ENCODE data around the gene TRNP1. TPM values are rescaled to one million over a fixed set of nuclear protein-coding genes. Genes with fewer than 3 reads are reported as not detected.

TRNP1 gene
- total RNA-seq, 4 donors from 2014 or later: 33.6 to 50.3 (median 41.5) TPM

DNA sequence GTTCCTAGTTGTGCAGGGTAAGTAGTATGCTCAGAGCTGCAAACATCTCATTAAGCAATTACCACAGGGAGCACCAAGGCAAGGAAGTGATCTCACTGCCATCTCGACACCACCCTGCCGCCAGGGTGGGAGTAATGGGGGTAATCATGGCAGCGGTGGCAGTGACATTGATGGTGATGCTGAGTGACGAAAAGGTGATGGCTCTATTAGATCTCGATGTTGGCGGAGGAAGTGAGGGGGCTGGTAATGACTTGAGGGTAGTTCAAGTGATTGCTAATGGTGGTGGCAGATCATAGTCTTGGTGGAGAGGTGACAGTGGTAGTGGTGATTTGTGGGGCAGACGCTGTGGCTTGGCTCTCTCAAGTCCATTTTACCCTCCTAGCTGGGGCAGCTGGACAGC lies 44.5 kb downstream of the TRNP1 start:
- no peak for TF ChIP-seq EP300 (IDR thresholded peaks at IDR 0.05)
- no peak for TF ChIP-seq POLR2A (IDR thresholded peaks at IDR 0.05; ENCODE audit: low read depth)
- TF ChIP-seq POLR2AphosphoS5 (IDR thresholded peaks at IDR 0.05): no peak
- TF ChIP-seq, protein P1, sequence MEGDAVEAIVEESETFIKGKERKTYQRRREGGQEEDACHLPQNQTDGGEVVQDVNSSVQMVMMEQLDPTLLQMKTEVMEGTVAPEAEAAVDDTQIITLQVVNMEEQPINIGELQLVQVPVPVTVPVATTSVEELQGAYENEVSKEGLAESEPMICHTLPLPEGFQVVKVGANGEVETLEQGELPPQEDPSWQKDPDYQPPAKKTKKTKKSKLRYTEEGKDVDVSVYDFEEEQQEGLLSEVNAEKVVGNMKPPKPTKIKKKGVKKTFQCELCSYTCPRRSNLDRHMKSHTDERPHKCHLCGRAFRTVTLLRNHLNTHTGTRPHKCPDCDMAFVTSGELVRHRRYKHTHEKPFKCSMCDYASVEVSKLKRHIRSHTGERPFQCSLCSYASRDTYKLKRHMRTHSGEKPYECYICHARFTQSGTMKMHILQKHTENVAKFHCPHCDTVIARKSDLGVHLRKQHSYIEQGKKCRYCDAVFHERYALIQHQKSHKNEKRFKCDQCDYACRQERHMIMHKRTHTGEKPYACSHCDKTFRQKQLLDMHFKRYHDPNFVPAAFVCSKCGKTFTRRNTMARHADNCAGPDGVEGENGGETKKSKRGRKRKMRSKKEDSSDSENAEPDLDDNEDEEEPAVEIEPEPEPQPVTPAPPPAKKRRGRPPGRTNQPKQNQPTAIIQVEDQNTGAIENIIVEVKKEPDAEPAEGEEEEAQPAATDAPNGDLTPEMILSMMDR (IDR thresholded peaks at IDR 0.05): no peak
- no peaks in the 10 kb centered on the region for H3K36me3 ChIP-seq
- H3K27me3 ChIP-seq: no peaks in the 10 kb centered on the region
- H3K4me3 ChIP-seq: no peak overlapping the region
- H3K27ac ChIP-seq (replicated peaks in 1 of 4): no peak overlapping the region
- no peak for DNase-seq (ENCODE audit: extremely low spot score)
- H3K9me3 ChIP-seq: no peaks in the 10 kb centered on the region
- no peaks in the 10 kb centered on the region for H3K4me1 ChIP-seq
- intact Hi-C loops (cut with DNase I): no loop called here
- 81% methylated on average over 7 of the region's 7 CpGs for WGBS

DNA sequence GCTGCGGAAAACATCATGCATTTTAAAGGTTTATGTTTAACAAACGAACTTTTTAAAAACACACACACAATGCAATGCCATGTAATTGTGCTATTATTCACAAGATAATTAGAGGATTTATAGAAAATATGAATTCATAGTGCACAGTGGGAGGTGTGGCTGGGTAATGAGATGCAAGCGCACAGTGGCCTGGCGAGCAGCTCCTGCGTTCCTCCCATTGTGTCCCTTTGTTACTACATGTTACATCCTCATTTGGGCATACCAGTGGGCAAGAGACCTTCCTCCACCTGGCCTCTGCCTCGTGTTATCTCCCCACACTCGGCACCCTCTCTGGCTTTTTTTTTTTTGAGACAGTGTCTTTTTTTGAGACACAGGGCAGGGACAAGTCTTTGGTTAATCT lies 49.2 kb downstream of the TRNP1 start:
- H3K9me3 ChIP-seq: no peaks in the 10 kb centered on the region
- 84% methylated on average over 7 of the region's 7 CpGs for WGBS

DNA sequence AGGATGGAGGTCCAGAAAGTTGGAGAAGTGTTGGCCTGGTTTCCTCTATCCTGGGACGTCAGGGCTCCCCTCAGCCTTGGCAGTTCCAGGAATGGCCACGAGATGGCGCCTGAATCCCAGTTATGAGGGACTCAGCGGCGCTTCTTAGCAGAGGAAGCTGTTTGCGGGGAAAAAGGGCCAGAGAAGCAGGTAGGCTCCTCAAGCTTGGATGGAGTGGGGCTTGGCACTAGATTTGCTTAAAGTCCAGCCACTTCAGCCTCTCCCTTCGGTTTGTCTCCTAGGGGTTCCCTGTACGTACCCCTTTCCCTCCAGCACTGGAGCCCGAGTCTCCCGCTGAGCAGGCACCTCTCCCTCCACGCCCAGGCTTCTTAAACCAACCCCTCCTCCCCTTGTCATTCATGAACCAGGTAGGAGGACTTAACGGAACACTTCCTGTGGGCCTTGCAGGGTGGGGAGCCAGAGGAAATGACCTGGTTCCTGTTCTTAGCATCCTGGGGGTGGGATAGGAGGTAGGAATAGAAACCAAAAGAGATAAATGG lies 51.2 kb downstream of the TRNP1 start:
- Histone ChIP-seq H3K9me3 (no peaks in the 10 kb centered on the region), H3K4me1 (peaks cover 5 to 24% (median 16%) of the 10 kb centered on the region in 4 donors), H3K27me3 (no peaks in the 10 kb centered on the region), H3K27ac (replicated peaks in 1 of 4) (no peak overlapping the region), H3K4me3 (peak overlapping the region; percentile 21 to 44 (median 29)), H3K36me3 (no peaks in the 10 kb centered on the region)
- DNase-seq (ENCODE audit: extremely low spot score): peak; percentile 96
- WGBS: 15% methylated on average over 12 of the region's 12 CpGs
- intact Hi-C loops (cut with DNase I): loop anchor here (1.0 to 10.0 kb wide), 2 partner anchors 53 to 240 kb away; no protein-coding TSS in a partner anchor
- no peak for TF ChIP-seq POLR2A (IDR thresholded peaks at IDR 0.05; ENCODE audit: low read depth)
- TF ChIP-seq, protein P1 (IDR thresholded peaks at IDR 0.05): peak; percentile 97 to 99 (median 98)
- no peak for TF ChIP-seq EP300 (IDR thresholded peaks at IDR 0.05)
- TF ChIP-seq POLR2AphosphoS5 (IDR thresholded peaks at IDR 0.05): peak in 1 of 2 donors; percentile 56

More for the DNA sequence above, 49.2 kb downstream of the TRNP1 start:
- no peak for TF ChIP-seq POLR2A (IDR thresholded peaks at IDR 0.05; ENCODE audit: low read depth)
- no peak for TF ChIP-seq POLR2AphosphoS5 (IDR thresholded peaks at IDR 0.05)
- no peak for TF ChIP-seq EP300 (IDR thresholded peaks at IDR 0.05)
- TF ChIP-seq, protein P1 (IDR thresholded peaks at IDR 0.05): no peak
- no peak for DNase-seq (ENCODE audit: extremely low spot score)
- Histone ChIP-seq H3K27ac (replicated peaks in 1 of 4) (no peak overlapping the region), H3K36me3 (no peaks in the 10 kb centered on the region), H3K4me3 (no peak overlapping the region), H3K27me3 (no peaks in the 10 kb centered on the region), H3K4me1 (peaks cover 5 to 24% (median 16%) of the 10 kb centered on the region in 4 donors)
- intact Hi-C loops (cut with DNase I): loop anchor here (10.0 kb wide), 1 partner anchor 242 kb away; no protein-coding TSS in a partner anchor

DNA sequence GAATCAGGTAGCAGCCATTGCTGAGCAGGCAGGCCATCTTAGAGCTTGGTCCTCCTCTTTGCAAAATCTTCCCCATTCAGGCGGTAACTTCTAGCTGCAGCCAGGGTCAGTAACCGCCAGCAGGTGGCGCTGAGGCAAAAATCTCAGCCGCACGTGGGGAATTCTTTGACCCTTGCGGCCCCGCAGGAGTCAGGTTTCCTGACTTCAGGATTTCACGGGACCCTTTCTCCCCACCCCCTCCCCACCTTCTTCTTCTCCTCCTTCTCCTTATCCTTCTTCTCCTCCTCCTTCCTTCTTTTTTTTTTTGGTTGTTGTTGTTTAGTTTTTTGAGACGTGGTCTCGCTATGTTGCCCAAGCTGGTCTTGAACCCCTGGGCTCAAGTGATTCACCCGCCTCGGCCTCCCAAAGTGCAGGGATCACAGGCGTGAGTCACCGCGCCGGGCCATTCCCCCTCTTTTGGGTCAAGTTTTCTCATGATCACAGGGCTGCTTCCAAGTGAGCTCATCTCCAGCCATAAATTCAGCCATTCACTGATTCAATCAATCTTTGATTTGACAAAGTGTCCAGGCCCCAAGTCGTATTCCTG lies 52.6 kb downstream of the TRNP1 start:
- no peaks in the 10 kb centered on the region for H3K36me3 ChIP-seq
- TF ChIP-seq, protein P1 (IDR thresholded peaks at IDR 0.05): peak; percentile 78 to 92 (median 91)
- no peak for TF ChIP-seq EP300 (IDR thresholded peaks at IDR 0.05)
- peak in 1 of 2 donors; percentile 38 for TF ChIP-seq POLR2AphosphoS5 (IDR thresholded peaks at IDR 0.05)
- H3K27me3 ChIP-seq: no peaks in the 10 kb centered on the region
- H3K9me3 ChIP-seq: no peaks in the 10 kb centered on the region
- DNase-seq (ENCODE audit: extremely low spot score): no peak
- H3K4me3 ChIP-seq: no peak overlapping the region
- H3K4me1 ChIP-seq: peaks cover 5 to 24% (median 16%) of the 10 kb centered on the region in 4 donors
- H3K27ac ChIP-seq (replicated peaks in 1 of 4): no peak overlapping the region
- 23% methylated on average over 17 of the region's 17 CpGs for WGBS
- intact Hi-C loops (cut with DNase I): loop anchor here (10.0 kb wide), 1 partner anchor 239 kb away; no protein-coding TSS in a partner anchor
